ENCODE results near the gene NME9. TPM values are rescaled to one million over a fixed set of nuclear protein-coding genes. Genes with fewer than 3 reads are reported as not detected.

NME9 gene
- polyA plus RNA-seq, 2 of the 4 experiments (the other 2 are of a cell fraction): 0.05 TPM; not detected in 1

- FAIRE-seq (no peak), DNase-seq (ENCODE audit: low read depth in 1 of 2, low spot score in 1 of 2) (no peak), ATAC-seq (no peak)
- no peak overlapping the region for H3K4me2 ChIP-seq
- POLR2A ChIA-PET: no interaction called here
- no peaks in the 10 kb centered on the region for H3K4me1 ChIP-seq
- H3K9me3 ChIP-seq: no peaks in the 10 kb centered on the region
- TF ChIP-seq ZC3H11A (IDR thresholded peaks at IDR 0.05) (no peak), POLR2A (IDR thresholded peaks at IDR 0.05; ENCODE audit: low read length) (no peak), MAFK (IDR thresholded peaks at IDR 0.05; ENCODE audit: partially characterized antibody) (no peak), FOSL2 (IDR thresholded peaks at IDR 0.05) (no peak), FOSL2 (CRISPR knock-in tag; IDR thresholded peaks at IDR 0.05) (no peak), ELK1 (IDR thresholded peaks at IDR 0.05; ENCODE audit: low read depth, low read length) (no peak), PHF8 (IDR thresholded peaks at IDR 0.05; ENCODE audit: borderline replicate concordance, low read depth) (no peak), HEYL (CRISPR knock-in tag; IDR thresholded peaks at IDR 0.05) (no peak), HOXA7 (CRISPR knock-in tag; IDR thresholded peaks at IDR 0.05) (no peak)
- TF ChIP-seq, protein P1, sequence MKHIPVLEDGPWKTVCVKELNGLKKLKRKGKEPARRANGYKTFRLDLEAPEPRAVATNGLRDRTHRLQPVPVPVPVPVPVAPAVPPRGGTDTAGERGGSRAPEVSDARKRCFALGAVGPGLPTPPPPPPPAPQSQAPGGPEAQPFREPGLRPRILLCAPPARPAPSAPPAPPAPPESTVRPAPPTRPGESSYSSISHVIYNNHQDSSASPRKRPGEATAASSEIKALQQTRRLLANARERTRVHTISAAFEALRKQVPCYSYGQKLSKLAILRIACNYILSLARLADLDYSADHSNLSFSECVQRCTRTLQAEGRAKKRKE (CRISPR knock-in tag; IDR thresholded peaks at IDR 0.05; ENCODE audit: low read depth): no peak
- CTCF ChIA-PET: interaction anchor here (1.6 kb wide), 1 partner anchor 48 kb away, joined by 3 read pairs; no protein-coding TSS in a partner anchor
- no peak overlapping the region for H3K4me3 ChIP-seq
- H3K27ac ChIP-seq: no peak overlapping the region
- whole genome bisulfite sequencing (ENCODE audit: missing lambda C conversion rate): 88% methylated on average over 1 of the region's 1 CpG
These were observed 45.6 kb downstream of the NME9 start for GRCh38 chr3:138284079-138284478.

DNA sequence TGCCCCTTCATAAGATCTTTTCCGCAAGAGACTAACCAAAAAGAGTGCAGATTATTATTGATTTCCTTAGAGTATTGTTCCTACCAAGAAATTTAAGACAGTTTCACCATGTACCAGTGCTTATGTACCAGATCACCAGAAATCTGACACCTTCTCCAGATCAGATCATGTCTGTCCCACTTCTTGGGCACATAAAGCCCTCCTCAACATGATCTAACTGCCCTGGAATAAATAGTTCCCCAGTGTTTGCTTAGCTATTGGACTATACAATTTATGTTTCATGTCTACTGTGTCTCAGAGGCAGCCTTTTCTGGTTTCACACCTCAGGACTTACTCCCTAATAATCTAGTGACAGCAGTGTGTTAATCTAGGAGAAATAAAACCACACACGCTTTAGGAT, 46.8 kb downstream of the NME9 start:
- no peak for FAIRE-seq
- no peak for ATAC-seq
- Histone ChIP-seq H3K9me3 (no peaks in the 10 kb centered on the region), H3K27ac (no peak overlapping the region), H3K4me1 (no peaks in the 10 kb centered on the region), H3K4me3 (no peak overlapping the region), H3K4me2 (no peak overlapping the region)
- TF ChIP-seq, protein P2, sequence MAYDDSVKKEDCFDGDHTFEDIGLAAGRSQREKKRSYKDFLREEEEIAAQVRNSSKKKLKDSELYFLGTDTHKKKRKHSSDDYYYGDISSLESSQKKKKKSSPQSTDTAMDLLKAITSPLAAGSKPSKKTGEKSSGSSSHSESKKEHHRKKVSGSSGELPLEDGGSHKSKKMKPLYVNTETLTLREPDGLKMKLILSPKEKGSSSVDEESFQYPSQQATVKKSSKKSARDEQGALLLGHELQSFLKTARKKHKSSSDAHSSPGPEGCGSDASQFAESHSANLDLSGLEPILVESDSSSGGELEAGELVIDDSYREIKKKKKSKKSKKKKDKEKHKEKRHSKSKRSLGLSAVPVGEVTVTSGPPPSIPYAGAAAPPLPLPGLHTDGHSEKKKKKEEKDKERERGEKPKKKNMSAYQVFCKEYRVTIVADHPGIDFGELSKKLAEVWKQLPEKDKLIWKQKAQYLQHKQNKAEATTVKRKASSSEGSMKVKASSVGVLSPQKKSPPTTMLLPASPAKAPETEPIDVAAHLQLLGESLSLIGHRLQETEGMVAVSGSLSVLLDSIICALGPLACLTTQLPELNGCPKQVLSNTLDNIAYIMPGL (CRISPR knock-in tag; IDR thresholded peaks at IDR 0.05; ENCODE audit: borderline replicate concordance): no peak
- no peak for TF ChIP-seq JUN (IDR thresholded peaks at IDR 0.05)
- no peak for TF ChIP-seq ZFP36 (IDR thresholded peaks at IDR 0.05; ENCODE audit: borderline replicate concordance, partially characterized antibody)
- TF ChIP-seq TP53 (CRISPR knock-in tag; IDR thresholded peaks at IDR 0.05): no peak
- no peak for TF ChIP-seq RAD21 (conservative IDR thresholded peaks at IDR 0.05 in 1 of 2, IDR thresholded peaks at IDR 0.05 in 1 of 2)
- TF ChIP-seq MYC (IDR thresholded peaks at IDR 0.05; ENCODE audit: borderline replicate concordance, low read length): no peak
- no peak for TF ChIP-seq BCL3 (IDR thresholded peaks at IDR 0.05)
- no peak for TF ChIP-seq FOXS1 (CRISPR knock-in tag; IDR thresholded peaks at IDR 0.05)
- no peak for TF ChIP-seq TFCP2L1 (CRISPR knock-in tag; IDR thresholded peaks at IDR 0.05)
- TF ChIP-seq E2F6 (IDR thresholded peaks at IDR 0.05; ENCODE audit: borderline replicate concordance, low read depth): no peak
- no peak for TF ChIP-seq MAX (IDR thresholded peaks at IDR 0.05)
- TF ChIP-seq RCOR1 (IDR thresholded peaks at IDR 0.05; ENCODE audit: low read depth, low read length): no peak
- TF ChIP-seq NPAS2 (CRISPR knock-in tag; IDR thresholded peaks at IDR 0.05; ENCODE audit: borderline replicate concordance): no peak
- TF ChIP-seq MAZ (IDR thresholded peaks at IDR 0.05; ENCODE audit: borderline replicate concordance, low read depth, low read length): no peak
- TF ChIP-seq PBX3 (IDR thresholded peaks at IDR 0.05): no peak
- TF ChIP-seq HOXB5 (CRISPR knock-in tag; IDR thresholded peaks at IDR 0.05): no peak
- TF ChIP-seq EHMT2 (IDR thresholded peaks at IDR 0.05; ENCODE audit: low read depth): no peak
- TF ChIP-seq HOXA7 (CRISPR knock-in tag; IDR thresholded peaks at IDR 0.05): no peak
- WGBS (ENCODE audit: missing lambda C conversion rate): 91% methylated on average over 2 of the region's 2 CpGs
- no peak for DNase-seq (ENCODE audit: low read depth in 1 of 2, low spot score in 1 of 2)
- ChIA-PET POLR2A (interaction anchor here (0.6 kb wide), 1 partner anchor 91 kb away, joined by 7 read pairs; no protein-coding TSS in a partner anchor), CTCF (no interaction called here)

Measured in A549 (cell line).